Measurements from ENCODE around the gene PREB.
"Not testable (repeated sequence)": the region's sequence is repeated elsewhere in the genome, so short reads cannot be mapped to it uniquely, and the experiment has no call there.

The PREB gene

GRCh38 chr2:27117995-27118524 is 16.4 kb downstream of the PREB start:
- DNase-seq (ENCODE audit: low read depth): no peak
- TF ChIP-seq, protein P1, sequence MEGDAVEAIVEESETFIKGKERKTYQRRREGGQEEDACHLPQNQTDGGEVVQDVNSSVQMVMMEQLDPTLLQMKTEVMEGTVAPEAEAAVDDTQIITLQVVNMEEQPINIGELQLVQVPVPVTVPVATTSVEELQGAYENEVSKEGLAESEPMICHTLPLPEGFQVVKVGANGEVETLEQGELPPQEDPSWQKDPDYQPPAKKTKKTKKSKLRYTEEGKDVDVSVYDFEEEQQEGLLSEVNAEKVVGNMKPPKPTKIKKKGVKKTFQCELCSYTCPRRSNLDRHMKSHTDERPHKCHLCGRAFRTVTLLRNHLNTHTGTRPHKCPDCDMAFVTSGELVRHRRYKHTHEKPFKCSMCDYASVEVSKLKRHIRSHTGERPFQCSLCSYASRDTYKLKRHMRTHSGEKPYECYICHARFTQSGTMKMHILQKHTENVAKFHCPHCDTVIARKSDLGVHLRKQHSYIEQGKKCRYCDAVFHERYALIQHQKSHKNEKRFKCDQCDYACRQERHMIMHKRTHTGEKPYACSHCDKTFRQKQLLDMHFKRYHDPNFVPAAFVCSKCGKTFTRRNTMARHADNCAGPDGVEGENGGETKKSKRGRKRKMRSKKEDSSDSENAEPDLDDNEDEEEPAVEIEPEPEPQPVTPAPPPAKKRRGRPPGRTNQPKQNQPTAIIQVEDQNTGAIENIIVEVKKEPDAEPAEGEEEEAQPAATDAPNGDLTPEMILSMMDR (IDR thresholded peaks at IDR 0.05; ENCODE audit: control insufficient read depth, insufficient read depth, low read depth, low read length, missing control alignments): no peak
- peak overlapping the region; percentile 47 for H3K4me3 ChIP-seq (ENCODE audit: control insufficient read depth, low read depth, low read length)

GRCh38 chr2:27115519-27115918 is 18.9 kb downstream of the PREB start:
- no peak overlapping the region for H3K4me3 ChIP-seq (ENCODE audit: control insufficient read depth, low read depth, low read length)
- TF ChIP-seq, protein P1 (IDR thresholded peaks at IDR 0.05; ENCODE audit: control insufficient read depth, insufficient read depth, low read depth, low read length, missing control alignments): no peak
- no peak for DNase-seq (ENCODE audit: low read depth)

DNA sequence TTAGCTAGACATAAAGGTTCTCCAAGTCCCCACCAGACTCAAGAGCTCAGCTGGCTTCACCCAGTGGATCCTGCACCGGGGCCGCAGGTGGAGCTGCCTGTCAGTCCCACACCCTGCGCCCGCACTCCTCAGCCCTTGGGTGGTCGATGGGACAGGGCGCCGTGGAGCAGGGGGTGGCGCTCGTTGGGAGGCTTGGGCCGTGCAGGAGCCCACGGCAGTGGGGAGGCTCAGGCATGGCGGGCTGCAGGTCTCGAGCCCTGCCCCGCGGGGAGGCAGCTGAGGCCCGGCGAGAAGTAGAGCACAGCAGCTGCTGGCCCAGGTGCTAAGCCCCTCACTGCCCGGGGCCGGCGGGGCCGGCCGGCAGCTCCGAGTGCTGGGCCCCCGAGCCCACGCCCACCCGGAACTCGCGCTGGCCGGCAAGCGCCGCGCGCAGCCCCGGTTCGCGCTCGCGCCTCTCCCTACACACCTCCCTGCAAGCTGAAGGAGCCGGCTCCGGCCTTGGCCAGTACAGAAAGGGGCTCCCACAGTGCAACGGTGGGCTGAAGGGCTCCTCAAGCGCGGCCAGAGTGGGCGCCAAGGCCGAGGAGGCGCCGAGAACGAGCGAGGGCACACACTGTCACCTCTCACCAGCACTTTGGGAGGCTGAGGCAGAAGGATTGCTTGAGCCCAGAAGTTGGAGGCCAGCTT is 22.9 kb downstream of the PREB start:
- DNase-seq (ENCODE audit: low read depth); H3K4me3 ChIP-seq (ENCODE audit: control insufficient read depth, low read depth, low read length): not testable (repeated sequence)

DNA sequence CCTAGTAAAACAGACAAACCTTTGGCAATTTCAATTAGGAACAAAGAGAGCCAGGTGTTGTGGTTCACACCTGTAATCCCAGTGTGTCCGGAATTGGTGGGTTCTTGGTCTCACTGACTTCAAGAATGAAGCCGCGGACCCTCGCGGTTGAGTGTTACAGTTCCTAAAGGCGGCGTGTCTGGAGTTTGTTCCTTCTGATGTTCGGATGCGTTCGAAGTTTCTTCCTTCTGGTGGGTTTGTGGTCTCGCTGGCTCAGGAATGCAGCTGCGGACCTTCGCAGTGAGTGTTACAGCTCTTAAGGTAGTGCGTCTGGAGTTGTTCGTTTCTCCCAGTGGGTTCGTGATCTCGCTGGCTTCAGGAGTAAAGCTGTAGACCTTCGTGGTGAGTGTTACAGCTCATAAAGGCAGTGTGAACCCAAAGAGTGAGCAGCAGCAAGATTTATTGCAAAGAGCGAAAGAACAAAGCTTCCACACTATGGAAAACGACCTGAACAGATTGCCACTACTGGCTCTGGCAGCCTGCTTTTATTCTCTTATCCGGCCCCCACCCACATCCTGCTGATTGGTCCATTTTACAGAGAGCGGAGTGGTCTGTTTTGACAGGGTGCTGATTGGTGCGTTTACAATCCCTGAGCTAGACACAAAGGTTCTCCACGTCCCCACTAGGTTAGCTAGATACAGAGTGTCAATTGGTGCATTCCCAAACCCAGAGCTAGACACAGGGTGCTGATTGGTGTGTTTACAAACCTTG is 23.7 kb downstream of the PREB start:
- not testable (repeated sequence) for DNase-seq (ENCODE audit: low read depth)

GRCh38 chr2:27109083-27109482 is 25.4 kb downstream of the PREB start:
- DNase-seq (ENCODE audit: low read depth): no peak
- TF ChIP-seq, protein P1 (IDR thresholded peaks at IDR 0.05; ENCODE audit: control insufficient read depth, insufficient read depth, low read depth, low read length, missing control alignments): no peak
- no peak overlapping the region for H3K4me3 ChIP-seq (ENCODE audit: control insufficient read depth, low read depth, low read length)

More for the DNA sequence above, 23.7 kb downstream of the PREB start:
- H3K4me3 ChIP-seq (ENCODE audit: control insufficient read depth, low read depth, low read length): not testable (repeated sequence)

DNA sequence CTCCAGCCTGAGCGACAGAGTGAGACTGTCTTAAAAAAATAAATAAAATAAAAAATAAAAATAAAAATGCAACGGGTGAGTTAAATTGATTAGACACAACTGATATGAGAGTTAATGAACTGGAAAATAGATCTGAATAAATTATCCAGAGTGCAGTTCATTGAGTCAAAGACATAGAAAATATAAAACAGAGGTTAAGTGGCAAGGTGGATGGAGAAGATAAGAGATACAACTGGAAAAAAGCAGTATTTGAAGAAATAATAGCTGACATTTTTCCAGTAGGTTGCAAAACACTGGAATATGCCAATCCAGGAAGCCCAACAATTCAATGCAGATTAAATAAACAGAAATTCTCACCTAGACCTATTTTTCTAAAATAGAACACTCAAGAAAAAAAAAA is 26.2 kb downstream of the PREB start:
- DNase-seq (ENCODE audit: low read depth): no peak
- TF ChIP-seq, protein P1 (IDR thresholded peaks at IDR 0.05; ENCODE audit: control insufficient read depth, insufficient read depth, low read depth, low read length, missing control alignments): no peak
- no peak overlapping the region for H3K4me3 ChIP-seq (ENCODE audit: control insufficient read depth, low read depth, low read length)

GRCh38 chr2:27105981-27106380 is 28.5 kb downstream of the PREB start:
- TF ChIP-seq, protein P1 (IDR thresholded peaks at IDR 0.05; ENCODE audit: control insufficient read depth, insufficient read depth, low read depth, low read length, missing control alignments): no peak
- H3K4me3 ChIP-seq (ENCODE audit: control insufficient read depth, low read depth, low read length): no peak overlapping the region
- no peak for DNase-seq (ENCODE audit: low read depth)

Measured in AG09309 (cell line).